ENCODE data around the gene NEK9.

DNA sequence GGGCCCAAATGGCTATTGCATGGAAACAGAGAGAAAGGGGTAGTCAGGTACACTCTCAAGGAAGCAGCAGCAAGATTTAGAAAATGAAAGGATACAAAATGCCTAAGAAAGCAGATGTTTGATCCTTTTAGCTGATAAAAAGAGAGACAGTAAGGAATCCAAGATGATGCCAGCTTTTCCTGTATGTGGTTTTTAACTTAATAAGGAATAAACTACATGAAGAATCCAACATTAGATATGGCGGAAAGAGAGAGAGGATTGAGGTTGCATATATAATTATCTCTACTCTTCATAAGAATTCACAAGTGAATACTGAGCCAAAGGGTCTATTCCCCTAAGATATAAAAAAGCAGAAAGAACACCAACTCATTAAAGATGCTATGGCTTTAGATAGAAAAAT is 38.0 kb upstream of the NEK9 start:
- no peak for TF ChIP-seq EZH2 (IDR thresholded peaks at IDR 0.05; ENCODE audit: borderline replicate concordance, insufficient read depth, low read depth, low read length, poor library complexity, severe bottlenecking)
- TF ChIP-seq, protein P1, sequence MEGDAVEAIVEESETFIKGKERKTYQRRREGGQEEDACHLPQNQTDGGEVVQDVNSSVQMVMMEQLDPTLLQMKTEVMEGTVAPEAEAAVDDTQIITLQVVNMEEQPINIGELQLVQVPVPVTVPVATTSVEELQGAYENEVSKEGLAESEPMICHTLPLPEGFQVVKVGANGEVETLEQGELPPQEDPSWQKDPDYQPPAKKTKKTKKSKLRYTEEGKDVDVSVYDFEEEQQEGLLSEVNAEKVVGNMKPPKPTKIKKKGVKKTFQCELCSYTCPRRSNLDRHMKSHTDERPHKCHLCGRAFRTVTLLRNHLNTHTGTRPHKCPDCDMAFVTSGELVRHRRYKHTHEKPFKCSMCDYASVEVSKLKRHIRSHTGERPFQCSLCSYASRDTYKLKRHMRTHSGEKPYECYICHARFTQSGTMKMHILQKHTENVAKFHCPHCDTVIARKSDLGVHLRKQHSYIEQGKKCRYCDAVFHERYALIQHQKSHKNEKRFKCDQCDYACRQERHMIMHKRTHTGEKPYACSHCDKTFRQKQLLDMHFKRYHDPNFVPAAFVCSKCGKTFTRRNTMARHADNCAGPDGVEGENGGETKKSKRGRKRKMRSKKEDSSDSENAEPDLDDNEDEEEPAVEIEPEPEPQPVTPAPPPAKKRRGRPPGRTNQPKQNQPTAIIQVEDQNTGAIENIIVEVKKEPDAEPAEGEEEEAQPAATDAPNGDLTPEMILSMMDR (IDR thresholded peaks at IDR 0.05): no peak

All from B cell (primary cell).